Measurements from ENCODE around the gene GH1. TPM values are rescaled to one million over a fixed set of nuclear protein-coding genes. Genes with fewer than 3 reads are reported as not detected.

Gene GH1
- total and polyA plus RNA-seq, 9 of the 15 experiments (the other 6 are each of a cell fraction or from before 2014, with no cell fraction given): not detected

DNA sequence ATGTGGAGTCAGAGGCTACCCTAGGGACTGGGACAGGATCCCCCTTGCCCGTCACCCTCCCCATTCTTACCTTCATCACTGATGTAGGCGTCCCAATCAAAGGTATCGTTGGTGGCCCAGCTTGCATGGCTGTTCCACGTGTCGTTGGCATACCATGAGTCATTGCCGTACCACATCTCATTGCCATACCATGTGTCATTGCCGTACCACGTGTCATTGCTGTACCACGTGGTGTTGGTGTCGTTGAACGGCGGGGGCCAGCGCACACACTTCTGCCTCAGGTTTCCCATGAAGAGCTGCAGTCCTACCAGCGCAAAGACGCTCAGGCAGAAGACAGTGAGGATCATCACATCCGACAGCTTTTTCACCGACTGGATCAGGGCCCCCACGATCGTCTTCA, 49.3 kb upstream of the GH1 start (continued):
- TF ChIP-seq, protein P1, sequence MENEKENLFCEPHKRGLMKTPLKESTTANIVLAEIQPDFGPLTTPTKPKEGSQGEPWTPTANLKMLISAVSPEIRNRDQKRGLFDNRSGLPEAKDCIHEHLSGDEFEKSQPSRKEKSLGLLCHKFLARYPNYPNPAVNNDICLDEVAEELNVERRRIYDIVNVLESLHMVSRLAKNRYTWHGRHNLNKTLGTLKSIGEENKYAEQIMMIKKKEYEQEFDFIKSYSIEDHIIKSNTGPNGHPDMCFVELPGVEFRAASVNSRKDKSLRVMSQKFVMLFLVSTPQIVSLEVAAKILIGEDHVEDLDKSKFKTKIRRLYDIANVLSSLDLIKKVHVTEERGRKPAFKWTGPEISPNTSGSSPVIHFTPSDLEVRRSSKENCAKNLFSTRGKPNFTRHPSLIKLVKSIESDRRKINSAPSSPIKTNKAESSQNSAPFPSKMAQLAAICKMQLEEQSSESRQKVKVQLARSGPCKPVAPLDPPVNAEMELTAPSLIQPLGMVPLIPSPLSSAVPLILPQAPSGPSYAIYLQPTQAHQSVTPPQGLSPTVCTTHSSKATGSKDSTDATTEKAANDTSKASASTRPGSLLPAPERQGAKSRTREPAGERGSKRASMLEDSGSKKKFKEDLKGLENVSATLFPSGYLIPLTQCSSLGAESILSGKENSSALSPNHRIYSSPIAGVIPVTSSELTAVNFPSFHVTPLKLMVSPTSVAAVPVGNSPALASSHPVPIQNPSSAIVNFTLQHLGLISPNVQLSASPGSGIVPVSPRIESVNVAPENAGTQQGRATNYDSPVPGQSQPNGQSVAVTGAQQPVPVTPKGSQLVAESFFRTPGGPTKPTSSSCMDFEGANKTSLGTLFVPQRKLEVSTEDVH (IDR thresholded peaks at IDR 0.05; ENCODE audit: low read depth, partially characterized antibody): no peak
- TF ChIP-seq, protein P2, sequence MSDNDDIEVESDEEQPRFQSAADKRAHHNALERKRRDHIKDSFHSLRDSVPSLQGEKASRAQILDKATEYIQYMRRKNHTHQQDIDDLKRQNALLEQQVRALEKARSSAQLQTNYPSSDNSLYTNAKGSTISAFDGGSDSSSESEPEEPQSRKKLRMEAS (CRISPR knock-in tag; IDR thresholded peaks at IDR 0.05): peak; percentile 97
- TF ChIP-seq, protein P3, sequence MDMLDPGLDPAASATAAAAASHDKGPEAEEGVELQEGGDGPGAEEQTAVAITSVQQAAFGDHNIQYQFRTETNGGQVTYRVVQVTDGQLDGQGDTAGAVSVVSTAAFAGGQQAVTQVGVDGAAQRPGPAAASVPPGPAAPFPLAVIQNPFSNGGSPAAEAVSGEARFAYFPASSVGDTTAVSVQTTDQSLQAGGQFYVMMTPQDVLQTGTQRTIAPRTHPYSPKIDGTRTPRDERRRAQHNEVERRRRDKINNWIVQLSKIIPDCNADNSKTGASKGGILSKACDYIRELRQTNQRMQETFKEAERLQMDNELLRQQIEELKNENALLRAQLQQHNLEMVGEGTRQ (CRISPR knock-in tag; IDR thresholded peaks at IDR 0.05): peak; percentile 78

DNA sequence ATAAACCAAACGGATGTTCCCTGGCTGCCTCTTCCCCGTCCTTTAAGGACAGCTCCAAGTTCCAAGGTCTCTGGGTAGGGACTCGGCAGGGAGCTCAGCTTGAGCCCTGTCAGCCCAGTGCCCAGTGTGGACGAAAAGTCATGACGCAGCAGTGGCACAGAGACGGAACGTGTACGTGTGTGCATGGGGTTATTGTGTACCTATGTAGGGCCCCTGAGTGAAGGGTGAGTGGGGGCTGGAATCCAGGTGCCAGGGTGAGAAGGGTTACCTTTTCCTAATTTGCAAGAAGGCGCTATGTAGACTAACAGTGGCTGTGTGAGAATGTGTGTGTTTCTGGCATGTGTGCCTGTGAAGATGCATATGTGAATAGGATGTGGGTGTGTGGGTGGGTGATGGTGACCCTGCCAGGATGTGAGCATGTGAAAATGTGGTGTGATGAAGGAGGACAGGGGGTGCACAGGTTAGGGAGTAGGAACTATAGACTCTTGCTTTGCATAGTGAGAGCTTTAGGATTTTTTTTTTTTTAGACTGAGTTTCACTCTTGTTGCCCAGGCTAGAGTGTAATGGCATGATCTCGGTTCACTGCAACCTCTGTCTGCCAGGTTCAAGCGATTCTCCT, 48.1 kb upstream of the GH1 start:
- TF ChIP-seq TEAD2 (tag; IDR thresholded peaks at IDR 0.05): no peak
- TF ChIP-seq SRSF9 (IDR thresholded peaks at IDR 0.05; ENCODE audit: borderline replicate concordance, low read depth, low read length): no peak
- TF ChIP-seq ZNF561 (CRISPR knock-in tag; conservative IDR thresholded peaks at IDR 0.05): no peak
- no peak for TF ChIP-seq MTF1 (CRISPR knock-in tag; IDR thresholded peaks at IDR 0.05; ENCODE audit: borderline replicate concordance)
- no peak for TF ChIP-seq CHCHD3 (CRISPR knock-in tag; IDR thresholded peaks at IDR 0.05)
- peaks cover 2% of the 10 kb centered on the region for H3K9me1 ChIP-seq (ENCODE audit: control insufficient read depth, insufficient read depth, low read length)
- H2AFZ ChIP-seq (ENCODE audit: low read depth, low read length): no peak overlapping the region
- no TSS peak for BruUV-seq (replicated peaks)
- no peak overlapping the region for H3K27ac ChIP-seq (ENCODE audit: extremely low read depth, low read depth, low read length)
- no peaks in the 10 kb centered on the region for H3K9me3 ChIP-seq (replicated peaks; ENCODE audit: control insufficient read depth, insufficient read depth, low read depth, low read length)
- in situ Hi-C loops (cut with MboI) (no loop called here), intact Hi-C loops (cut with micrococcal nuclease) (no loop called here)
- 38% methylated on average over 11 of the region's 11 CpGs for WGBS (ENCODE audit: insufficient coverage, low coverage, missing lambda C conversion rate)
- CTCF ChIA-PET (ENCODE audit: low intra/inter-chr PET ratio): no interaction called here
- H3K27me3 ChIP-seq (ENCODE audit: control insufficient read depth in 2 of 2, insufficient read depth in 2 of 2, low read length in 2 of 2): peaks cover 2 to 17% of the 10 kb centered on the region in 2 experiments; a peak in 3 of 5 replicates
- no peaks in the 10 kb centered on the region for H4K20me1 ChIP-seq (replicated peaks; ENCODE audit: control insufficient read depth, insufficient read depth, low read length)
- H3K4me1 ChIP-seq (replicated peaks in 1 of 2; ENCODE audit: control insufficient read depth in 2 of 2, insufficient read depth in 2 of 2, low read length in 2 of 2): peaks cover 8 to 19% of the 10 kb centered on the region in 2 experiments; a peak in 4 of 5 replicates
- ATAC-seq (no peak), DNase-seq (ENCODE audit: extremely low read depth in 1 of 4, low spot score in 3 of 4) (no peak), FAIRE-seq (no peak)
- H3K4me2 ChIP-seq (ENCODE audit: insufficient read depth, low read length): no peak overlapping the region
- H3K79me2 ChIP-seq (ENCODE audit: control insufficient read depth, insufficient read depth, low read length): no peaks in the 10 kb centered on the region
- H3K36me3 ChIP-seq (ENCODE audit: control insufficient read depth, insufficient read depth, low read length): no peaks in the 10 kb centered on the region
- POLR2A ChIA-PET: interaction anchor here (1.7 kb wide), 1 partner anchor 10 kb away, joined by 6 read pairs; no protein-coding TSS in a partner anchor
- no peak overlapping the region for H3K9ac ChIP-seq (ENCODE audit: insufficient read depth in 1 of 2, low read depth in 2 of 2, low read length in 2 of 2)
- no peak overlapping the region for H3K4me3 ChIP-seq

Data from K562 (cell line).